ENCODE measurements around the gene SPG11. TPM values are rescaled to one million over a fixed set of nuclear protein-coding genes. Genes with fewer than 3 reads are reported as not detected.

The SPG11 gene
- total and polyA plus RNA-seq, 2 of the 13 experiments (the other 11 are each of a cell fraction or from before 2014, with no cell fraction given), result 31.5 to 40.7 TPM

DNA sequence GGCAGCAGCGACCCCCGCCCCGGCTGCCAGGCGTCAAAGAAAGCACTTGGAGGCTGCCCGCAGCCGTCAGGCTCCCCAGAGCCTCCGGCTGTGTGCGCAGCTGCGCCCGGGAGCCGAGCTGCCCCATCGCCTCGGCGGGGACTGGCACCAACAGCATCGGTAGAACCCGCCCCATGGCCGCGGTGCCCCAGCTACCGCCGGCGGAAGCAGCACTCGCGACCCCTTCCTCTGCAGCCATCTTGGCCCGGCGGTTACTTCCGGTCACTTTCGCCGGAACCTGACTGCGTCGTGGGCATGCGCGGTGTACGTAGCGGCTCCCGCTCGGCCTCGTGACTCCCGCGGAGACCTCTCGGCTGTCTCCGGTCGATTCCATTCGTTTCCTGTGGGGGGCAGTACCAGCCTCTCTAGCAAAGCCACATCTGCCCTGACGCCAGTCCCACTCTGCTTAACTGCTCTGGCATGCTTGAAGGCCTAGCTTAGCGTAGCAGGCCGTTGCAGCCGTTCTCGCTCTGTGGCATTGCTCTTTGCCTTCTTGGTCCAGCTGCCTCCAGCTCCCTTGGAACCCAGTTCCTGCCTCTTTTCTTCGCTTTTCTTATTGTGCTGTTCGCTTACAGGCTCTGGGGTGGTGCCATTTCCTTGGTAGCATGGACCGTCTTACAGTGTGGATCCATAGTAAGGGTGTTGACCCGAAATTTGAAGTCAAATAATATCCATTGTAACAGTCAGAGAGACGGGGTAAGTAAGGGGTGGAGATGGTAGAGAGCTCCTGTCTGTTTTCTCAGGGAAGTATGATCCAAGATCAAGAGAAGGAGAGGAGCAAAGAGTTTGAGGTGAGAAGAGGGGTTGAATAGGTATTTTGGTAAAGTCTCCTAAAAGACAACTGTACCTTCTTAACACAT, at the start of gene SPG11 (continued):
- no peak for TF ChIP-seq CHD4 (IDR thresholded peaks at IDR 0.05; ENCODE audit: borderline replicate concordance, low read length)
- TF ChIP-seq ZNF337 (CRISPR knock-in tag; IDR thresholded peaks at IDR 0.05; ENCODE audit: borderline replicate concordance, low read depth), result 0 out of 2 replicates have a peak, but pooled peaks have one; percentile 42
- peak; percentile 98; the same call in 1 of the 2 replicates for TF ChIP-seq RARG (CRISPR knock-in tag; IDR thresholded peaks at IDR 0.05; ENCODE audit: low read depth)
- TF ChIP-seq NCOA1 (CRISPR knock-in tag; IDR thresholded peaks at IDR 0.05), result 0 out of 2 replicates have a peak, but pooled peaks have one; percentile 39
- TF ChIP-seq HMG20A (CRISPR knock-in tag; IDR thresholded peaks at IDR 0.05; ENCODE audit: borderline replicate concordance), result no peak; the same call in 1 of the 2 replicates
- no peak for TF ChIP-seq HDAC6 (IDR thresholded peaks at IDR 0.05; ENCODE audit: low read depth, low read length)
- TF ChIP-seq ZNF275 (CRISPR knock-in tag; IDR thresholded peaks at IDR 0.05; ENCODE audit: borderline replicate concordance), result peak; percentile 50; the same call in 1 of the 2 replicates
- TF ChIP-seq ZNF674 (CRISPR knock-in tag; IDR thresholded peaks at IDR 0.05; ENCODE audit: low read depth), result no peak
- TF ChIP-seq ZNF274 (CRISPR knock-in tag; IDR thresholded peaks at IDR 0.05), result no peak; the same call in 1 of the 2 replicates
- peak; percentile 82; the same call in 1 of the 2 replicates for TF ChIP-seq CREB3 (CRISPR knock-in tag; IDR thresholded peaks at IDR 0.05)
- no peak for TF ChIP-seq JUN (CRISPR knock-in tag; IDR thresholded peaks at IDR 0.05)
- TF ChIP-seq HDAC1 (CRISPR knock-in tag; IDR thresholded peaks at IDR 0.05), result peak; percentile 79
- 0 out of 2 replicates have a peak, but pooled peaks have one; percentile 25 for TF ChIP-seq ZNF775 (CRISPR knock-in tag; IDR thresholded peaks at IDR 0.05; ENCODE audit: borderline replicate concordance)
- TF ChIP-seq TBP (CRISPR knock-in tag; IDR thresholded peaks at IDR 0.05), result no peak
- TF ChIP-seq SRY (CRISPR knock-in tag; IDR thresholded peaks at IDR 0.05), result 0 out of 2 replicates have a peak, but pooled peaks have one; percentile 90
- TF ChIP-seq NFE2 (CRISPR knock-in tag; IDR thresholded peaks at IDR 0.05), result 0 out of 2 replicates have a peak, but pooled peaks have one; percentile 13
- TF ChIP-seq, protein P1, sequence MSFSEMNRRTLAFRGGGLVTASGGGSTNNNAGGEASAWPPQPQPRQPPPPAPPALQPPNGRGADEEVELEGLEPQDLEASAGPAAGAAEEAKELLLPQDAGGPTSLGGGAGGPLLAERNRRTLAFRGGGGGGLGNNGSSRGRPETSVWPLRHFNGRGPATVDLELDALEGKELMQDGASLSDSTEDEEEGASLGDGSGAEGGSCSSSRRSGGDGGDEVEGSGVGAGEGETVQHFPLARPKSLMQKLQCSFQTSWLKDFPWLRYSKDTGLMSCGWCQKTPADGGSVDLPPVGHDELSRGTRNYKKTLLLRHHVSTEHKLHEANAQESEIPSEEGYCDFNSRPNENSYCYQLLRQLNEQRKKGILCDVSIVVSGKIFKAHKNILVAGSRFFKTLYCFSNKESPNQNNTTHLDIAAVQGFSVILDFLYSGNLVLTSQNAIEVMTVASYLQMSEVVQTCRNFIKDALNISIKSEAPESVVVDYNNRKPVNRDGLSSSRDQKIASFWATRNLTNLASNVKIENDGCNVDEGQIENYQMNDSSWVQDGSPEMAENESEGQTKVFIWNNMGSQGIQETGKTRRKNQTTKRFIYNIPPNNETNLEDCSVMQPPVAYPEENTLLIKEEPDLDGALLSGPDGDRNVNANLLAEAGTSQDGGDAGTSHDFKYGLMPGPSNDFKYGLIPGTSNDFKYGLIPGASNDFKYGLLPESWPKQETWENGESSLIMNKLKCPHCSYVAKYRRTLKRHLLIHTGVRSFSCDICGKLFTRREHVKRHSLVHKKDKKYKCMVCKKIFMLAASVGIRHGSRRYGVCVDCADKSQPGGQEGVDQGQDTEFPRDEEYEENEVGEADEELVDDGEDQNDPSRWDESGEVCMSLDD (CRISPR knock-in tag; IDR thresholded peaks at IDR 0.05; ENCODE audit: borderline replicate concordance), result peak; percentile 42; the same call in 1 of the 2 replicates
- peak; percentile 90 for TF ChIP-seq THAP11 (CRISPR knock-in tag; IDR thresholded peaks at IDR 0.05)
- TF ChIP-seq TOE1 (CRISPR knock-in tag; IDR thresholded peaks at IDR 0.05), result no peak
- TF ChIP-seq, protein P2, sequence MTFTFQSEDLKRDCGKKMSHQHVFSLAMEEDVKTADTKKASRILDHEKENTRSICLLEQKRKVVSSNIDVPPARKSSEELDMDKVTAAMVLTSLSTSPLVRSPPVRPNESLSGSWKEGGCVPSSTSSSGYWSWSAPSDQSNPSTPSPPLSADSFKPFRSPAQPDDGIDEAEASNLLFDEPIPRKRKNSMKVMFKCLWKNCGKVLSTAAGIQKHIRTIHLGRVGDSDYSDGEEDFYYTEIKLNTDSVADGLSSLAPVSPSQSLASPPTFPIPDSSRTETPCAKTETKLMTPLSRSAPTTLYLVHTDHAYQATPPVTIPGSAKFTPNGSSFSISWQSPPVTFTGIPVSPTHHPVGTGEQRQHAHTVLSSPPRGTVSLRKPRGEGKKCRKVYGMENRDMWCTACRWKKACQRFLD (CRISPR knock-in tag; IDR thresholded peaks at IDR 0.05; ENCODE audit: borderline replicate concordance), result peak; percentile 98; the same call in 1 of the 2 replicates
- TF ChIP-seq ELF1 (CRISPR knock-in tag; IDR thresholded peaks at IDR 0.05), result peak; percentile 90
- no peak for TF ChIP-seq PRMT3 (CRISPR knock-in tag; IDR thresholded peaks at IDR 0.05; ENCODE audit: borderline replicate concordance, low read depth)
